NCI-H526 (cell line): Measurements from ENCODE around the gene FEN1.

Experiments used
- DNase-seq, 2 experiments: peaks; one replicate each; lab custom pipeline; 2025; lab: John Stamatoyannopoulos, UW

FEN1 gene

GRCh38 chr11:61775106-61775505, 17.6 kb upstream of the FEN1 start:
- no peak for DNase-seq

- DNase-seq = no peak
Observed at GRCh38 chr11:61775606-61776554, 16.8 kb upstream of the FEN1 start.

- DNase-seq = peak; percentile 21 to 82
Observed at GRCh38 chr11:61776561-61777075, 16.1 kb upstream of the FEN1 start.

- peak in 1 of 2 experiments; percentile 24 for DNase-seq
Observed at GRCh38 chr11:61777234-61778090, 15.2 kb upstream of the FEN1 start.

- DNase-seq = no peak
Observed at GRCh38 chr11:61778357-61778886, 14.3 kb upstream of the FEN1 start.

GRCh38 chr11:61778920-61779650, 13.6 kb upstream of the FEN1 start:
- no peak for DNase-seq

GRCh38 chr11:61779666-61780525, 12.8 kb upstream of the FEN1 start:
- DNase-seq = no peak

- no peak for DNase-seq
Observed at GRCh38 chr11:61780581-61781162, 12.0 kb upstream of the FEN1 start.

GRCh38 chr11:61781585-61781984, 11.1 kb upstream of the FEN1 start:
- no peak for DNase-seq

- DNase-seq = no peak
Observed at GRCh38 chr11:61782299-61782698, 10.4 kb upstream of the FEN1 start.

- DNase-seq = no peak
Observed at GRCh38 chr11:61782841-61783240, 9.9 kb upstream of the FEN1 start.

- no peak for DNase-seq
Observed at GRCh38 chr11:61783717-61784505, 8.8 kb upstream of the FEN1 start.

- DNase-seq = no peak
Observed at GRCh38 chr11:61784506-61784805, 8.3 kb upstream of the FEN1 start.

GRCh38 chr11:61785837-61786402, 6.8 kb upstream of the FEN1 start:
- no peak for DNase-seq

- peak; percentile 47 to 82 for DNase-seq
Observed at GRCh38 chr11:61787928-61788491, 4.7 kb upstream of the FEN1 start.

- peak; percentile 65 to 71 for DNase-seq
Observed at GRCh38 chr11:61791737-61792309, 888 bp upstream of the FEN1 start.

- DNase-seq = peak; percentile 64 to 65
Observed at GRCh38 chr11:61793083-61793828, 545 bp downstream of the FEN1 start.

GRCh38 chr11:61793829-61794204, 1.1 kb downstream of the FEN1 start:
- no peak for DNase-seq
